Mesodermal cell (in vitro differentiated cells): ENCODE measurements around the gene AEN.

Experiments
- H3K27ac ChIP-seq: 2 replicates; pipeline ENCODE4 v1.7.0; 2013; ENCODE audit warnings: mild to moderate bottlenecking, low read depth, low read length, moderate library complexity; ENCODE audit not compliant: severe bottlenecking
- H3K36me3 ChIP-seq: 2 replicates; pipeline ENCODE4 v1.7.1; 2013; ENCODE audit warnings: mild to moderate bottlenecking, low read length, moderate library complexity; ENCODE audit not compliant: control insufficient read depth, insufficient read depth
- H3K4me1 ChIP-seq: one replicate; pipeline ENCODE4 v1.7.1; 2013; ENCODE audit warnings: mild to moderate bottlenecking, low read length; ENCODE audit not compliant: insufficient read depth, control insufficient read depth, poor library complexity, severe bottlenecking
- H3K4me3 ChIP-seq: 2 replicates; pipeline ENCODE4 v1.7.0; 2013; ENCODE audit warnings: low read length, control low read depth, mild to moderate bottlenecking; ENCODE audit not compliant: insufficient read depth, poor library complexity, severe bottlenecking; ENCODE audit errors: extremely low read depth
- H3K9me3 ChIP-seq: 2 replicates; pipeline ENCODE4 v1.7.1; 2013; ENCODE audit warnings: mild to moderate bottlenecking, low read length, moderate library complexity; ENCODE audit not compliant: control insufficient read depth
- WGBS, 2 experiments: methylation state at CpG; one replicate each; pipeline ENCODE4 v1.1.5; 2013; ENCODE audit warnings: missing lambda C conversion rate in 2 of 2; ENCODE audit not compliant: insufficient coverage in 2 of 2; 5-methylcytosine and 5-hydroxymethylcytosine counted together

AEN gene

DNA sequence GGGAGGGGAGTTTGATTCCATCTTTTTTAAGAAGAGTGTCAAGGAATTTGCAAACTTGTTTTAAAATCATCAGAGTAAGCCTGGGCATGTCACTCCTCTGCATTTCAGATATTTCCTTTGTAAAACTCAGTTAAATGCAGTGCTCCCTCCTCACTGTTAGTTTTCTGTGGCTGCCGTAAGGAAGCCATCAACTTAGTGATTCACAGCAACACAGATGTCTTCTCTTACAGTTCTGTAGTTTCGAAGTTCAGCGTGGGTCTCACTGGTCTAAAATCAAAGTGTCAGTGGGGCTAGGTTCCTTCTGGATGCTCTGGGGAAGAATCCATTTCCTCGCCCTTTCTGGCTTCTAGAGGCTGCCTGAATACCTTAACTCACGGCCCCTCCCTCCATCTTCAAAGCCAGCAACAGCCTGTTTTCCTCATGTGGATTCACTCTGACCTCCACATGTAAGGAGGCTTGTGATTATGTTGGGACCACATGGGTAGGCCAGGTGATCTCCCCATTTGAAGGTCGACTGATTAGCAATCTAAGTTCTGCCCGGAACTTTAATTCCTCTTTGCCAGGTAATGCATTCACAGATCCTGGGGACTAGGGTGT, 30.1 kb downstream of the AEN start:
- Histone ChIP-seq H3K4me1 (peaks cover 35% of the 10 kb centered on the region), H3K36me3 (no peaks in the 10 kb centered on the region), H3K4me3 (no peak overlapping the region), H3K27ac (no peak overlapping the region), H3K9me3 (no peaks in the 10 kb centered on the region)
- WGBS, 2 experiments, result 83 to 85% methylated on average over 5 to 6 of the region's 7 CpGs

DNA sequence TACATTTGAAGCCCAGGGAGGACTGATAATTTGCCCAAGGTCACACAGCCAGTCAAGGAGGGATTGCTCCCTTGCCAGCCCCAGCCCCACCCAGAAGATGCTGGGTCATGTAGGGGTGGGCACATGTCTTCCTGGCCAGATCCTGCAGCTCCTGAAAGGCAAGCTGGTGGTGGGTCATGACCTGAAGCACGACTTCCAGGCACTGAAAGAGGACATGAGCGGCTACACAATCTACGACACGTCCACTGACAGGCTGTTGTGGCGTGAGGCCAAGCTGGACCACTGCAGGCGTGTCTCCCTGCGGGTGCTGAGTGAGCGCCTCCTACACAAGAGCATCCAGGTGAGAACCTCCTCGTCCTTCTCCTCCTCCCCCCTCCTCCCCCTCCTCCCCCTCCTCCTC, 30.8 kb downstream of the AEN start:
- H3K27ac ChIP-seq, result no peak overlapping the region
- peaks cover 35% of the 10 kb centered on the region for H3K4me1 ChIP-seq
- 91 to 95% methylated on average over 4 to 7 of the region's 9 CpGs for WGBS, 2 experiments
- no peak overlapping the region for H3K4me3 ChIP-seq
- H3K9me3 ChIP-seq, result no peaks in the 10 kb centered on the region
- no peaks in the 10 kb centered on the region for H3K36me3 ChIP-seq

DNA sequence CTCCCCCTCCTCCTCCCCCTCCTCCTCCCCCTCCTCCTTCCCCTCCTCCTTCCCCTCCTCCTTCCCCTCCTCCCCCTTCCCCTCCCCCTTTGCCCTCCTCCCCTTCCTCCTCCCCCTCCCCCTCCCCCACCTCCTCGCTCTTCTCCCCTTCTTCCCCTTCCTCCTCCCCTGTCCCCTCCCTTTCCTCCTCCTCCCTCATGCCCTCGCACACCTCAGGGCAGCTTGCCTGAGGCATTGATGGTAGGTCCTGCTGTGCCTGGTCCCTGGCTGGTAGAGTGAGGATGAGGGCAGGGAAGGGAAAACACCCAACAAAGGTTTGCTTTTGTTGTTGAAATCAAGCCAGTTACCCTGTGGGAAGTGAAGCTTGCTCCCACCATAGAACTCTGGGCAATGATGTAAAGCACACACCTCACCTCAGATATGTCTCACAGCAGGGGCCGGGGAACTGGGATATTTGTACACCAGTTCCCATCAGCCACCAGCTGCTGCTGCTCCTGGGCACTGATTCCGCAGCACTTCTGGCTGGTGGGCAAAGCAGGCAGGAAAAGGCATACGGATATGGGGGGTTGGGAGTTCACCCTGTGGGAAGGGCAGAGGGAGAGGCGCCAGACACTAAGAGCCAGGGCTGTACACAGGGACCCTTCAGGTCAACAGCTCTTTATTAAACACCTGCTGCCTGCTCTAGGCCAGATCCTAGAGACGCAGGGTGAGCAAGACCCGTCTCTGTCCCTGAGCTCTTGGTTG, 31.5 kb downstream of the AEN start:
- Histone ChIP-seq H3K4me3 (no peak overlapping the region), H3K9me3 (no peaks in the 10 kb centered on the region), H3K36me3 (no peaks in the 10 kb centered on the region), H3K4me1 (peaks cover 34% of the 10 kb centered on the region), H3K27ac (no peak overlapping the region)
- WGBS, 2 experiments, result 69 to 79% methylated on average over 2 to 5 of the region's 8 CpGs

DNA sequence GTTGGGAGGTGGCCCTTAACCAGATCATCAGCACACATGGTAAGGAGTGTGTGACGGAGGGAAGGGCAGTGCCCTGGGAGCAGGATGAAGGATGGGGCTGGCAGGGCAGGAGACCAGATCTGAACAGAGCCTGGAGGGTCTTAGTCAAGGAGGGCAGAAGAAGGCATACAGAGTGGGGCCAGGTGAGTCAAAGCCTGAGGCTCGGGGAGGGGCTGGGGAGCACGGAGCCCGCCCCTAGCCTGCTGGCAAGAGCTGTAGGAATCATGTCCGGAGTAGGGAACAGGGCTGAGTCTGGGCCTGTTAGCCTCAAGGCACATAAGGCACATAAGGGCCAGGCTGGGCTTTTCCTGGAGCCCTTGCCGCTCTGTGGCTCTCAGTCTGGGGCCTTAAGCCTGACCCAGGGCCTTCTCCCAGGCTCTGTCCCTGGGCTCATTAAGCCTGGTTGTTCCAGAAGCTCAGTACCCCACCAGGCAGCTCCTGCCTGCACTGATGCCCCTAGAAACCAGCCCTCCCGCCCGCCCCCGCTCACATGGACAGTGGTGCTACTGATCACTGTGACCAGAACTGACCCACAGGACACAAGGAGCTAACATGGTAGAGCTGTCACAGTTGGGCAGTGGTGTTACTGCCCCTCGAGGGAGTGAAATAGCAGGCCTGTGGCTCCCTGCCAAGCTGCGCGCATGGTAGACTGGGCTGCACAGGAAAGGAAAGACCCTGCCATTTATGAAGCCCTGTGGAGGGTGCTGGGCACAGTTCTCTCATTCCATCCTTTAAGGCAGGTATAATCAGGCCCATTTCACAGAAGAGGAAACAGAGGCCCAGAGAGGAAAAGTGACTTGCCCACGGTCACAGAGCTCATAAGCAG, 32.3 kb downstream of the AEN start:
- no peaks in the 10 kb centered on the region for H3K36me3 ChIP-seq
- peaks cover 26% of the 10 kb centered on the region for H3K4me1 ChIP-seq
- H3K27ac ChIP-seq, result no peak overlapping the region
- no peak overlapping the region for H3K4me3 ChIP-seq
- no peaks in the 10 kb centered on the region for H3K9me3 ChIP-seq
- 91 to 97% methylated on average over 9 to 10 of the region's 13 CpGs for whole genome bisulfite sequencing, 2 experiments

DNA sequence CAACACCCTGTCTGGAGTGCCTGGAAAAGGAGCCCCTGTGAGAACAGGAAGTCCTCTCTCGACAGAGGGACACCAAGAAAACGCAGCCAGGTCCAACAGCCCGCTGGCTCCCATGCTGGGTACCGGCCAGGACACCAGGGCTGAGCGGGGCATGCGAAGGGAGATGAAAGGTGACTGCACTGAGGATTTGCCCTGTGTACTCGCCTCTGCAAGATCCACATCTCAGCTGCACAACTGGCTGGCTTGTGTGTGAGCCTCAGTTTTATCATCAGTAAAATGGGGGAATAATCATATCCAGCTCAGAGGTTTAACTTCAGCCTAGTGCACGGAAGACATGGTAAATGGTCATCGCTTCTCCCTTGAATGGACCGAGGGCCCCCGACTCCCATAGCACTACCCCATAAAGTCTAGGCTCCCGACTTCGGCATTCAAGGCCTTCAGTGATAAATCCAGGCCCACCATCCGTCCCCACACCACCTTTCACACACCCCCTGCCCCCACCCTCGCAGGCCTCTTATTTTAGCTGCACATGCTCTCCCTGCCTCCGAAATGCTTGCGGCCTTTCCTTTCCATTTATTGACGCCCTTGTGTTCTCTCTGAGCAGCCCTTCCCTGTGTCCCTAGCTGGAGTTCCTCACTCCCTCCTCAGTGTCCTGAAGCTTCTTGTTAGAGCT, 33.4 kb downstream of the AEN start:
- 87 to 96% methylated on average over 13 to 18 of the region's 18 CpGs for WGBS, 2 experiments
- Histone ChIP-seq H3K9me3 (no peaks in the 10 kb centered on the region), H3K4me1 (peaks cover 22% of the 10 kb centered on the region), H3K27ac (no peak overlapping the region), H3K4me3 (no peak overlapping the region), H3K36me3 (no peaks in the 10 kb centered on the region)

DNA sequence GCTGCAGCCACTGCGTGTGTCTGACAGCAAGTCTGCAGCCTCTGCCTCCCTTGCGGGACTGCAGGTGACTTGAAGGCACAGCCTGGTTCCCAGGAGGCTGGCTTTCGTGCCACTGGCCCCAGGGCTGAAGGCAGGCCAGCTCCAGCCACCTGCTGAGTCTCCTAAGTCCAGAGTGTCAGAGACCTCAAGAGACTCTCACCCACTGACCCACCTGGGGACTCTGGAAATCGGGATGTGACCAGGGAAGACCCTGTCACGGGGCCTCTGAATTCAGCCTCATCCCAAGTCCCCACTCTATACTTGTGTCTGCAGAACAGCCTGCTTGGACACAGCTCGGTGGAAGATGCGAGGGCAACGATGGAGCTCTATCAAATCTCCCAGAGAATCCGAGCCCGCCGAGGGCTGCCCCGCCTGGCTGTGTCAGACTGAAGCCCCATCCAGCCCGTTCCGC, 34.0 kb downstream of the AEN start:
- H3K27ac ChIP-seq, result no peak overlapping the region
- H3K4me3 ChIP-seq, result no peak overlapping the region
- 91 to 92% methylated on average over 10 to 13 of the region's 14 CpGs for WGBS, 2 experiments
- H3K9me3 ChIP-seq, result no peaks in the 10 kb centered on the region
- no peaks in the 10 kb centered on the region for H3K36me3 ChIP-seq
- H3K4me1 ChIP-seq, result peaks cover 18% of the 10 kb centered on the region

DNA sequence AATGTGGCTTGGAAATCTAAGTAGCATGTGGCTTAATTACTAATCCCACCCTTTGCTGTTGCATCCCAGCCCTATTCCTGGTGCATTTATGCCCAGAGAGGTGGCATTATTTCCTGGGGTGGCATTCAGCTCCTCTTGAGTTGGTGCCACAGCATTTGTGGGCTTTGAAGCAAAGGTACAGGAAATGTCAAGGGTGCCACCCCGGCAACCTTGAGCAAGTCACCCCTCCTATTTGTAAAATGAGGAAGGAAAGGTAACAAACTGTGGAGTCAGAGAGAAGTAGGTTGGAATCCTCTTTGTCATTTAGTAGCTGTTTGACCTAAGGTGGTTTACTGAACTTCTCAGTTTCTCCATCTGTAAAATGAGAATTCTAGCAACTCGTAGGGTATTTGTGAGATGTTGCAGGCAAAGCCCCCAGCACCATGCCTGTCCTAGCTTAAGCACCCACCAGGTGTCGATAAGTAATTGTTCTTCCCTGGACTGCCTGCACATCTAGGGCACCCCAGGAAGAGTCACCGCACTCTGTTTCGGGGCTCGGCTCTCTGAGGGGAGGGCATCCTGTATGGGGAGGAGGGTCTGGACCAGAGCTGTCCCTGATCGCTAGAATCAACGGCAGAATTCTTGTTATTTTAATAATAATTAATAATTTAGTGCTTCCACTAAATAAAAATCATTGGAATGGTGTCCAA, 34.8 kb downstream of the AEN start:
- H3K9me3 ChIP-seq, result no peaks in the 10 kb centered on the region
- H3K36me3 ChIP-seq, result no peaks in the 10 kb centered on the region
- H3K4me3 ChIP-seq, result no peak overlapping the region
- no peak overlapping the region for H3K27ac ChIP-seq
- 100% methylated on average over 1 to 4 of the region's 8 CpGs for WGBS, 2 experiments
- peaks cover 13% of the 10 kb centered on the region for H3K4me1 ChIP-seq

DNA sequence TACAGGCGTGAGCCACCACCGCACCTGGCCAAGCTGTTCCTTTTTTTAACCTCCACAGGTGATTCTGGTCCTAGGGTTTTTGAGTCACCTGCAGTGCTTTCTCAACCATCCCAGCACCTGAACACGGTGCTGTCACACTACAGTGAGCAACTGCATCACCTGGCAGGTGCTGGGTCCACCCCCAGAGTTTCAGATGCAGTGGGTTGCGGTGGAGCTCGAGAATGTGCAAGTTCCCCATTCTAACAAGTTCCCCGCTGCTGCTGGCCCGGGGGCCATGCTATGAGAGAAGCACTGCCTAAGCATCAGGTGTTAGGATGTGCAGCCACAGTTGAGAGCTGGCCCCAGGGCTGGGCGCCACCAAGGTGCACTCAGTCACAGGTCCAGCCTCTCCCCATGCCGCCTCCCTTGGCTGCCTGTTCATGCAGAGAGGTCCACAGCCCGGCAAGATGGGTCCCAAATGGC, 35.7 kb downstream of the AEN start:
- peaks cover 8% of the 10 kb centered on the region for H3K4me1 ChIP-seq
- no peak overlapping the region for H3K27ac ChIP-seq
- no peak overlapping the region for H3K4me3 ChIP-seq
- no peaks in the 10 kb centered on the region for H3K36me3 ChIP-seq
- WGBS, 2 experiments, result 78 to 83% methylated on average over 7 to 10 of the region's 10 CpGs
- no peaks in the 10 kb centered on the region for H3K9me3 ChIP-seq

DNA sequence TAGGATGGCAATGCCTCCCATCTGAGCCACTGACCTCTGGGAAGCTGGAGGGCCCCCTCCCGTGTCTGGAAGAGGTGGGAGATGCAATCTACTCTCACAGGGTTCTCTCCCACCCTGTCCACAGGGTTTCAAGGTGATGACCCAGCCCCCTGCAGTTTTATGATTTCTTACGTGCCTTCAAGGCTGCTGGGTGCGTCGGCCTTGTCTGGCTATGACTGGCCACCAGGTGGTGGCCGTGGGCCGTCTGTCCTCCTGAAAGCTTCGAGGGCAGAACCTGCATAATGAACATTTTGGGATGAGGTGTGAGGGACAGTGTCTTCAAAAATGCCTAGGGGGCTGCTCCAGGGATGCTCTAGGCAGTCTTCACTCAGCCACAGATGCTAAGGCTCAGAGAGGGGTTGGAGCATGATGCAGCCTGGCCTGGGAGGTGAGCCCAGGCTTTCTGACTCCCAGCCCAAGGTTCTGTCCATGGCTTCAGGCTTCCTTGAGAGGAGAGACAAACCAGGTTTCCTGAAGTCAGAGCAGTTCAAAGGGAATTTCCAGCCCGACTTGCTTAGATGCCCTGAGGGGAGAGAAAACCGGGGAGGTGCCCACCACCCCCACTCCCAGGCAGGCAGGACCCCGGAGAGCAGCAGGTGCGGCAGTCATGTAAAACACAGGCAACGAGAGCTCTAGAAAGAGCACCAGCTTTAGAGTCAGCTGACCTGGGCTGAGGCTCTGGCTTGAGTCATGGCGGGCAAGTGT, 36.4 kb downstream of the AEN start:
- 39 to 45% methylated on average over 10 to 13 of the region's 13 CpGs for WGBS, 2 experiments
- no peak overlapping the region for H3K27ac ChIP-seq
- H3K4me1 ChIP-seq, result peaks cover 8% of the 10 kb centered on the region
- H3K4me3 ChIP-seq, result no peak overlapping the region
- H3K9me3 ChIP-seq, result no peaks in the 10 kb centered on the region
- no peaks in the 10 kb centered on the region for H3K36me3 ChIP-seq
